B cell (primary cell): Measurements from ENCODE around the gene ONECUT3. TPM values are rescaled to one million over a fixed set of nuclear protein-coding genes. Genes with fewer than 3 reads are reported as not detected.

Experiments
- ATAC-seq: fragments of 200-7000 bp; cut with Tn5 transposase; one replicate; pipeline ENCODE4 v1.10.0; 2021; ENCODE audit warnings: low read depth, mild to moderate bottlenecking, moderate number of reproducible peaks, moderate library complexity
- CTCF ChIA-PET: fragments of 350-600 bp; sonication (Branson Sonifier 250); formaldehyde crosslinking; loops from one replicate; lab custom pipeline; 2021; ENCODE audit warnings: antibody characterized with exemption, inconsistent platforms; lab: Charles Lee
- POLR2A ChIA-PET: fragments of 350-600 bp; sonication (Branson Sonifier 250); formaldehyde crosslinking; loops from one replicate; lab custom pipeline; 2021; ENCODE audit warnings: antibody characterized with exemption; lab: Charles Lee
- DNase-seq: peaks from one replicate; pipeline ENCODE4 v3.0.0; 2013
- H2AFZ ChIP-seq: 2 replicates; pipeline ENCODE4 v1.6.1; 2012; ENCODE audit warnings: mild to moderate bottlenecking, low read depth, low read length; ENCODE audit not compliant: insufficient read depth, poor library complexity, severe bottlenecking
- H3K27ac ChIP-seq, 2 donors: 1 replicate in 1 of 2; 2 replicates in 1 of 2; pipeline ENCODE4 v1.5.1; 2012 to 2013; ENCODE audit warnings: low read length in 2 of 2, mild to moderate bottlenecking in 2 of 2, moderate library complexity in 1 of 2
- H3K27me3 ChIP-seq, 4 experiments: fragments of 200-600 bp in 1 of 4; sonication (generic) in 1 of 4; replicated peaks in 1 of 4; 1 replicate in 2 of 4; 2 replicates in 2 of 4; pipeline versions ENCODE4 v1.6.1 to v1.7.0; 2013 to 2016; ENCODE audit warnings: low read length in 3 of 4, mild to moderate bottlenecking in 2 of 4, mixed read lengths in 1 of 4, moderate library complexity in 1 of 4; ENCODE audit not compliant: insufficient read depth in 4 of 4, control insufficient read depth in 3 of 4; ENCODE audit errors: control extremely low read depth in 1 of 4
- H3K36me3 ChIP-seq, 2 experiments: replicated peaks in 1 of 2; 1 replicate in 1 of 2; 2 replicates in 1 of 2; pipeline versions ENCODE4 v1.6.1 to v1.7.1; 2013; ENCODE audit warnings: low read length in 1 of 2; ENCODE audit not compliant: insufficient read depth in 2 of 2, control insufficient read depth in 1 of 2; ENCODE audit errors: control extremely low read depth in 1 of 2, extremely low read depth in 1 of 2
- H3K4me1 ChIP-seq, 2 donors: fragments of 200-600 bp in 1 of 2; sonication (generic) in 1 of 2; 1 replicate in 1 of 2; 2 replicates in 1 of 2; pipeline versions ENCODE4 v1.5.1 to v1.6.1; 2013 to 2017; ENCODE audit warnings: low read length in 2 of 2; ENCODE audit not compliant: control insufficient read depth in 2 of 2, insufficient read depth in 2 of 2
- H3K4me2 ChIP-seq: replicated peaks from 2 replicates; pipeline ENCODE3; 2012; ENCODE audit warnings: mild to moderate bottlenecking, low read depth, low read length; ENCODE audit not compliant: poor library complexity, severe bottlenecking
- H3K4me3 ChIP-seq, 5 experiments: fragments of 200-600 bp in 1 of 5; sonication (generic) in 1 of 5; 1 replicate in 3 of 5; 2 replicates in 2 of 5; pipeline versions ENCODE4 v1.5.1 to v1.7.0; 2011 to 2016; ENCODE audit warnings: low read length in 4 of 5, mild to moderate bottlenecking in 4 of 5, low read depth in 2 of 5, control low read depth in 1 of 5, moderate library complexity in 1 of 5; ENCODE audit not compliant: insufficient read depth in 1 of 5; ENCODE audit errors: control extremely low read depth in 1 of 5, extremely low read depth in 1 of 5
- H3K79me2 ChIP-seq: fragments of 200-600 bp; sonication (generic); one replicate; pipeline ENCODE4 v1.6.0; 2016; ENCODE audit warnings: low read length; ENCODE audit not compliant: control insufficient read depth, insufficient read depth
- H3K9ac ChIP-seq: fragments of 200-600 bp; sonication (generic); 2 replicates; pipeline ENCODE4 v1.6.1; 2017; ENCODE audit warnings: mild to moderate bottlenecking, low read length, moderate library complexity
- H3K9me3 ChIP-seq, 3 donors: one replicate each; pipeline versions ENCODE4 v1.6.1 to v1.7.1; 2013; ENCODE audit warnings: low read length in 2 of 3; ENCODE audit not compliant: control insufficient read depth in 2 of 3, insufficient read depth in 1 of 3; ENCODE audit errors: control extremely low read depth in 1 of 3
- H4K20me1 ChIP-seq: 2 replicates; pipeline ENCODE4 v1.6.0; 2012; ENCODE audit warnings: mild to moderate bottlenecking, low read length; ENCODE audit not compliant: insufficient read depth, control insufficient read depth, poor library complexity, severe bottlenecking
- H3K27ac Mint-ChIP-seq: one replicate; pipeline ENCODE4 v1.8.0; 2021; ENCODE audit warnings: mixed read lengths
- H3K27me3 Mint-ChIP-seq: one replicate; pipeline ENCODE4 v1.8.0; 2021; ENCODE audit warnings: mixed read lengths
- H3K4me1 Mint-ChIP-seq: one replicate; pipeline ENCODE4 v1.8.0; 2021; ENCODE audit warnings: mixed read lengths
- H3K4me3 Mint-ChIP-seq: one replicate; pipeline ENCODE4 v1.8.0; 2021; ENCODE audit warnings: mixed read lengths
- H3K9me3 Mint-ChIP-seq: one replicate; pipeline ENCODE4 v1.8.0; 2022; ENCODE audit warnings: mixed read lengths; ENCODE audit not compliant: insufficient read depth
- EZH2 ChIP-seq: IDR thresholded peaks from 2 replicates; pipeline ENCODE4 v1.6.1; 2012; ENCODE audit warnings: borderline replicate concordance, low read depth, mild to moderate bottlenecking, moderate library complexity, low read length; ENCODE audit not compliant: insufficient read depth, poor library complexity, severe bottlenecking
- WGBS: methylation state at CpG from one replicate; pipeline ENCODE4 v1.1.5; 2013; ENCODE audit warnings: missing lambda C conversion rate; ENCODE audit not compliant: insufficient coverage; 5-methylcytosine and 5-hydroxymethylcytosine counted together
- intact Hi-C: fragments of 100-400 bp; cut with micrococcal nuclease; formaldehyde crosslinking; loops from one replicate; pipeline ENCODE4 v1.10.0; 2022
- polyA plus RNA-seq: library from polyadenylated mRNA; depleted of rRNA; stranded (reverse); fragments of >200 nt; gene quantifications from 2 replicates; pipeline ENCODE4 v1.2.3, GENCODE V29; 2012
- total RNA-seq, 2 donors: library from RNA; stranded (reverse); fragments of 120-200 nt in 1 of 2; gene quantifications; 1 replicate in 1 of 2; 2 replicates in 1 of 2; pipeline versions ENCODE4 v1.2.3 to v1.2.4, GENCODE V29; 2013 to 2022
- TF ChIP-seq, protein P1 (sequence below): fragments of 200-600 bp; IDR thresholded peaks from one replicate; pipeline ENCODE4 v1.8.0; 2022; ENCODE audit warnings: antibody characterized with exemption, mild to moderate bottlenecking

The ONECUT3 gene
- total and polyA plus RNA-seq, 2 donors (not counting 1 experiment from before 2014, with no cell fraction given), result not detected

DNA sequence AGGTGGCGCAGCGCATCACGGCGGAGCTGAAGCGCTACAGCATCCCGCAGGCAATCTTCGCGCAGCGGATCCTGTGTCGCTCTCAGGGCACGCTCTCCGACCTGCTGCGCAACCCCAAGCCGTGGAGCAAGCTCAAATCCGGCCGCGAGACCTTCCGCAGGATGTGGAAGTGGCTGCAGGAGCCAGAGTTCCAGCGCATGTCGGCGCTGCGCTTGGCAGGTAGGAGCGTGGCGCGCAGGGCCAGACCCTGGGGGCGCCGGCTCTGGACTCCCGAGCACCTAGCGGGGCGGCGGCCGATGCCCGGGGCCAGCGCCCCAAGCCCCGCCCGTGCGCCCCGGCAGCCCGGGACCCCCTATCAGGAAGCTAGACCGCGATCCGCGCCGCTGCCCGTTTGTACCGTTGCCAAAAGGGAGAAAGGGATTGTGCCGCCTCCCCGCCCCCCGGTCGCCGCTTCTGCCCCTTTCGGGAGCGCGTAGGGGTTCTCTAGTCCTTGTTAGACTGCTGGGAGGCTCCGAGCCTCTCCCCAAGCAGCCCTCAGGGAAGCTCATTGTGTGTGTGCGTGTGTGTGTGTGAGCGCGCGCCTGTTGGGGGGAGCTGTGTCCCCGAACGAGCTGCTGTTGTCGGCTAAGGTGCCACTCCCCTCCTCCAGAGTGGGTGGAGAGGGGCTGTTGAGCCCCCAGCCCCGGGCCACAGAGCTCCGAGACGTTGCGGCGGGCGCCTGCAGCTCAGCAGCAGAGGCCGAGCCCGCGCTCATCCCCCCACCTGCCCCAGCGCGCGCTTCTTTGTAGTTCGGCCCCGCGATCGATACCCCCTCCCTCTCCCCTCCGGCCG, 1.5 kb downstream of the ONECUT3 start:
- Histone ChIP-seq H3K27me3 (peaks cover 0 to 85% (median 63%) of the 10 kb centered on the region in 4 experiments), H3K9ac (no peak overlapping the region), H3K4me1 (peaks cover 60 to 72% of the 10 kb centered on the region in 2 donors), H3K9me3 (peaks cover 0 to 67% (median 0%) of the 10 kb centered on the region in 3 donors), H3K36me3 (no peaks in the 10 kb centered on the region), H2AFZ (no peak overlapping the region), H3K27ac (no peak overlapping the region), H3K4me3 (no peak overlapping the region), H4K20me1 (peaks cover 14% of the 10 kb centered on the region), H3K79me2 (no peaks in the 10 kb centered on the region), H3K4me2 (peak overlapping the region; percentile 52)
- H3K4me3 Mint-ChIP-seq, result peak overlapping the region; percentile 37
- no peaks in the 10 kb centered on the region for H3K9me3 Mint-ChIP-seq
- CTCF ChIA-PET, result no interaction called here
- POLR2A ChIA-PET, result no interaction called here
- WGBS, result 7% methylated on average over 72 of the region's 80 CpGs
- H3K27ac Mint-ChIP-seq, result no peak overlapping the region
- peaks cover 36% of the 10 kb centered on the region for H3K27me3 Mint-ChIP-seq
- intact Hi-C loops, result no loop called here
- H3K4me1 Mint-ChIP-seq, result peaks cover 30% of the 10 kb centered on the region
- ATAC-seq (no peak), DNase-seq (peak; percentile 57)
- peak; percentile 45 for TF ChIP-seq EZH2
- TF ChIP-seq, protein P1, sequence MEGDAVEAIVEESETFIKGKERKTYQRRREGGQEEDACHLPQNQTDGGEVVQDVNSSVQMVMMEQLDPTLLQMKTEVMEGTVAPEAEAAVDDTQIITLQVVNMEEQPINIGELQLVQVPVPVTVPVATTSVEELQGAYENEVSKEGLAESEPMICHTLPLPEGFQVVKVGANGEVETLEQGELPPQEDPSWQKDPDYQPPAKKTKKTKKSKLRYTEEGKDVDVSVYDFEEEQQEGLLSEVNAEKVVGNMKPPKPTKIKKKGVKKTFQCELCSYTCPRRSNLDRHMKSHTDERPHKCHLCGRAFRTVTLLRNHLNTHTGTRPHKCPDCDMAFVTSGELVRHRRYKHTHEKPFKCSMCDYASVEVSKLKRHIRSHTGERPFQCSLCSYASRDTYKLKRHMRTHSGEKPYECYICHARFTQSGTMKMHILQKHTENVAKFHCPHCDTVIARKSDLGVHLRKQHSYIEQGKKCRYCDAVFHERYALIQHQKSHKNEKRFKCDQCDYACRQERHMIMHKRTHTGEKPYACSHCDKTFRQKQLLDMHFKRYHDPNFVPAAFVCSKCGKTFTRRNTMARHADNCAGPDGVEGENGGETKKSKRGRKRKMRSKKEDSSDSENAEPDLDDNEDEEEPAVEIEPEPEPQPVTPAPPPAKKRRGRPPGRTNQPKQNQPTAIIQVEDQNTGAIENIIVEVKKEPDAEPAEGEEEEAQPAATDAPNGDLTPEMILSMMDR, result no peak

- peak overlapping the region; percentile 74 for H3K27ac Mint-ChIP-seq
- no peaks in the 10 kb centered on the region for H3K79me2 ChIP-seq
- intact Hi-C loops, result no loop called here
- H3K4me3 ChIP-seq, result no peak overlapping the region
- WGBS, result 7% methylated on average over 40 of the region's 43 CpGs
- DNase-seq, result peak; percentile 40
- no peak for TF ChIP-seq EZH2
- TF ChIP-seq, protein P1, result no peak
- peaks cover 9% of the 10 kb centered on the region for H4K20me1 ChIP-seq
- ChIA-PET POLR2A (no interaction called here), CTCF (no interaction called here)
- H3K4me2 ChIP-seq, result peak overlapping the region; percentile 52
- H2AFZ ChIP-seq, result no peak overlapping the region
- H3K27me3 Mint-ChIP-seq, result peaks cover 31% of the 10 kb centered on the region
- H3K4me1 Mint-ChIP-seq, result peaks cover 25% of the 10 kb centered on the region
- peaks cover 0 to 68% (median 0%) of the 10 kb centered on the region in 3 donors for H3K9me3 ChIP-seq
- no peak overlapping the region for H3K9ac ChIP-seq
- no peak for ATAC-seq
- peak overlapping the region; percentile 68 for H3K4me3 Mint-ChIP-seq
- peaks cover 0 to 85% (median 58%) of the 10 kb centered on the region in 4 experiments for H3K27me3 ChIP-seq
- no peak overlapping the region for H3K27ac ChIP-seq
- no peaks in the 10 kb centered on the region for H3K36me3 ChIP-seq
- no peaks in the 10 kb centered on the region for H3K9me3 Mint-ChIP-seq
- peaks cover 52 to 64% of the 10 kb centered on the region in 2 donors for H3K4me1 ChIP-seq
These were observed 2.3 kb downstream of the ONECUT3 start for GRCh38 chr19:1755467-1756171.
